HG02571 (cell line): ENCODE measurements around the gene ICAM4.
"Not testable (repeated sequence)": the region's sequence is repeated elsewhere in the genome, so short reads cannot be mapped to it uniquely, and the experiment has no call there.

ENCODE experiments used
- ATAC-seq: cut with Tn5 transposase; IDR thresholded peaks from one replicate; pipeline ENCODE4 v1.9.1; 2021; ENCODE audit warnings: mild to moderate bottlenecking, moderate library complexity; ENCODE audit not compliant: unreplicated experiment

Gene ICAM4

DNA sequence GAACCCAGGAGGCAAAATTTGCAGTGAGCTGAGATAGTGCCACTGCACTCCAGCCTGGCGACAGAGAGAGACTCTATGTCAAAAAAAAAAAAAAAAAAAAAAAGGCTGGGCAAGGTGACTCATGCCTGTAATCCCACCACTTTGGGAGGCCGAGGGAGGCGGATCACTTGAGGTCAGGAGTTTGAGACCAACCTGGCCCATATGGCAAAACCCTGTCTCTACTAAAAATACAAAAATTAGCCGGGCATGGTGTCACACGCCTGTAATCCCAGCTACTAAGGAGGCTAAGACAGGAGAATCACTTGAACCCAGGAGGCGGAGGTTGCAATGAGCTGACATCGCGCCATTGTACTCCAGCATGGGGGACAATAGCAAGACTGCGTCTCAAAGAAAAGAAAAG lies 50.0 kb downstream of the ICAM4 start:
- not testable (repeated sequence) for ATAC-seq
